Keratinocyte (primary cell): ENCODE results near the gene SDF2. TPM values are rescaled to one million over a fixed set of nuclear protein-coding genes. Genes with fewer than 3 reads are reported as not detected.

ENCODE experiments used
- DNase-seq: peaks from one replicate; pipeline ENCODE4 v3.0.0-alpha.2; 2011; ENCODE audit warnings: low read depth, missing footprints, low spot score
- FAIRE-seq: peaks from 2 replicates; lab custom pipeline; 2011; peaks lifted over from hg19 to GRCh38; lab: Jason Lieb, UNC
- H2AFZ ChIP-seq: 2 replicates; pipeline ENCODE4 v1.6.0; 2012; ENCODE audit warnings: low read length, control low read depth, inconsistent platforms; ENCODE audit not compliant: control insufficient read depth
- H3K27ac ChIP-seq: 2 replicates; pipeline ENCODE4 v1.5.1; 2011; ENCODE audit warnings: low read length; ENCODE audit not compliant: control insufficient read depth, insufficient read depth
- H3K27me3 ChIP-seq: 3 replicates; pipeline ENCODE4 v1.6.0; 2011; ENCODE audit warnings: low read length; ENCODE audit not compliant: control insufficient read depth, insufficient read depth; ENCODE audit errors: extremely low read depth
- H3K36me3 ChIP-seq, 2 experiments: 2 replicates in 1 of 2; 3 replicates in 1 of 2; pipeline ENCODE4 v1.5.1; 2011; ENCODE audit warnings: low read length in 2 of 2, mild to moderate bottlenecking in 1 of 2; ENCODE audit not compliant: control insufficient read depth in 2 of 2, insufficient read depth in 2 of 2; ENCODE audit errors: extremely low read depth in 1 of 2
- H3K4me1 ChIP-seq: 3 replicates; pipeline ENCODE4 v1.5.1; 2011; ENCODE audit warnings: low read length; ENCODE audit not compliant: control insufficient read depth, insufficient read depth; ENCODE audit errors: extremely low read depth
- H3K4me2 ChIP-seq: 3 replicates; pipeline ENCODE4 v1.6.0; 2011; ENCODE audit warnings: low read depth, low read length; ENCODE audit not compliant: control insufficient read depth, insufficient read depth; ENCODE audit errors: extremely low read depth
- H3K4me3 ChIP-seq, 3 experiments: fragments of 200-600 bp in 1 of 3; sonication (generic) in 1 of 3; 2 replicates in 2 of 3; 3 replicates in 1 of 3; pipeline ENCODE4 v1.5.1; 2011 to 2016; ENCODE audit warnings: low read length in 3 of 3, mild to moderate bottlenecking in 3 of 3, control low read depth in 2 of 3, inconsistent platforms in 1 of 3, low read depth in 1 of 3, mixed read lengths in 1 of 3, mixed run types in 1 of 3, moderate library complexity in 1 of 3; ENCODE audit not compliant: control insufficient read depth in 2 of 3, insufficient read depth in 2 of 3; ENCODE audit errors: extremely low read depth in 1 of 3
- H3K79me2 ChIP-seq: 2 replicates; pipeline ENCODE4 v1.6.0; 2012; ENCODE audit warnings: low read length; ENCODE audit not compliant: control insufficient read depth, insufficient read depth
- H3K9ac ChIP-seq: 3 replicates; pipeline ENCODE4 v1.6.0; 2011; ENCODE audit warnings: low read length; ENCODE audit not compliant: control insufficient read depth, insufficient read depth; ENCODE audit errors: extremely low read depth
- H3K9me1 ChIP-seq: 3 replicates; pipeline ENCODE4 v1.6.0; 2011; ENCODE audit warnings: low read length; ENCODE audit not compliant: control insufficient read depth, insufficient read depth; ENCODE audit errors: extremely low read depth
- H3K9me3 ChIP-seq: 2 replicates; pipeline ENCODE4 v1.5.1; 2012; ENCODE audit warnings: low read depth, low read length; ENCODE audit not compliant: control insufficient read depth
- H4K20me1 ChIP-seq: 3 replicates; pipeline ENCODE4 v1.6.0; 2011; ENCODE audit warnings: low read length; ENCODE audit not compliant: control insufficient read depth, insufficient read depth; ENCODE audit errors: extremely low read depth
- CTCF ChIP-seq, 3 experiments: IDR thresholded peaks in 1 of 3; conservative IDR thresholded peaks in 1 of 3; optimal IDR thresholded peaks in 1 of 3; 2 replicates in 2 of 3; 3 replicates in 1 of 3; pipeline versions ENCODE3 to v1.5.1; 2011; ENCODE audit warnings: low read length in 3 of 3, mild to moderate bottlenecking in 3 of 3, moderate library complexity in 2 of 3, control low read depth in 1 of 3, inconsistent platforms in 1 of 3; ENCODE audit not compliant: insufficient read depth in 2 of 3; ENCODE audit errors: extremely low read depth in 1 of 3
- EZH2 ChIP-seq: IDR thresholded peaks from one replicate; pipeline ENCODE4 v1.6.1; 2012; ENCODE audit warnings: inconsistent platforms, mild to moderate bottlenecking, low read length, moderate library complexity
- dilution Hi-C: fragments of 300-500 bp; cut with MboI; formaldehyde crosslinking; loops from one replicate; pipeline ENCODE4 v1.7.0; 2020; ENCODE audit warnings: low sequenced_read_pairs; ENCODE audit not compliant: extremely low pct_ligation_motif_present
- polyA minus RNA-seq, 3 experiments: library from RNA; depleted of rRNA, polyadenylated mRNA; stranded (reverse); fragments of >200 nt; gene quantifications; 1 replicate in 1 of 3; 2 replicates in 1 of 3; 3 replicates in 1 of 3; pipeline ENCODE4 v1.2.3, GENCODE V29; 2011
- polyA plus RNA-seq, 5 experiments: library from polyadenylated mRNA; depleted of rRNA in 3 of 5; stranded (reverse) in 3 of 5; stranded (forward) in 1 of 5; unstranded in 1 of 5; fragments of >200 nt; gene quantifications; 1 replicate in 1 of 5; 2 replicates in 3 of 5; 3 replicates in 1 of 5; pipeline versions ENCODE4 v1.2.1 to v1.2.3, GENCODE V29; 2011 to 2012; ENCODE audit warnings: missing spikeins in 2 of 5, low read depth in 1 of 5, low replicate concordance in 1 of 5

The SDF2 gene
- 61.5 to 86.8 TPM (median 68.0 TPM) in 3 replicates for polyA plus RNA-seq
- polyA plus RNA-seq (2011; ENCODE audit: low read depth): 22.2 TPM
- polyA plus RNA-seq (2011; cell fraction: cytosol; rRNA removed): 52.3 and 76.9 TPM in 2 replicates
- 116 and 122 TPM in 2 replicates for polyA plus RNA-seq (2011; cell fraction: nucleus; rRNA removed)
- 51.2 and 60.4 TPM in 2 replicates for polyA plus RNA-seq (2012; ENCODE audit: low replicate concordance)
- 33.7 to 60.5 TPM (median 46.5 TPM) in 3 replicates for polyA minus RNA-seq
- polyA minus RNA-seq (2011; cell fraction: cytosol; rRNA and poly(A)+ RNA removed): 37.6 TPM
- 22.3 and 39.9 TPM in 2 replicates for polyA minus RNA-seq (2011; cell fraction: nucleus; rRNA and poly(A)+ RNA removed)

- H3K9me3 ChIP-seq: no peaks in the 10 kb centered on the region
- H3K4me2 ChIP-seq: peak within 1 kb of the TSS; percentile 99
- no peak for TF ChIP-seq CTCF (optimal IDR thresholded peaks at IDR 0.05 in 1 of 3, IDR thresholded peaks at IDR 0.05 in 1 of 3, conservative IDR thresholded peaks at IDR 0.05 in 1 of 3; ENCODE audit: extremely low read depth in 1 of 3, insufficient read depth in 2 of 3, low read length in 3 of 3)
- no peak for TF ChIP-seq EZH2
- peaks cover 4 to 5% of the 10 kb centered on the region in 2 experiments for H3K36me3 ChIP-seq
- peak within 1 kb of the TSS; percentile 93 for H3K27ac ChIP-seq
- H3K4me1 ChIP-seq: peaks cover 19% of the 10 kb centered on the region
- no peak for FAIRE-seq
- no peaks in the 10 kb centered on the region for H4K20me1 ChIP-seq
- H2AFZ ChIP-seq: peak within 1 kb of the TSS; percentile 85
- no peaks in the 10 kb centered on the region for H3K27me3 ChIP-seq
- H3K4me3 ChIP-seq: peak within 1 kb of the TSS; percentile 53 to 93 (median 78)
- H3K79me2 ChIP-seq: peaks cover 83% of the 10 kb centered on the region
- H3K9ac ChIP-seq: peak within 1 kb of the TSS; percentile 96
- H3K9me1 ChIP-seq: no peaks in the 10 kb centered on the region
- no peak for DNase-seq
- dilution Hi-C loops: no loop called here
Measured at GRCh38 chr17:28661635-28662526, at the start of gene SDF2, which contains the start of gene SUPT6H. TSS of gene SDF2 (minus strand) at chr17:28661906. CDS start at chr17:28661876, 30 bp downstream. TSS of gene SUPT6H (plus strand) at chr17:28662205. CDS start at chr17:28673402, 11,197 bp downstream.

GRCh38 chr17:28710861-28711722 is 49.4 kb upstream of the SDF2 start:
- peak overlapping the region; percentile 87 for H2AFZ ChIP-seq
- H3K79me2 ChIP-seq: peaks cover 6% of the 10 kb centered on the region
- no peak for DNase-seq
- H3K27ac ChIP-seq: peak overlapping the region; percentile 71
- dilution Hi-C loops: no loop called here
- peaks cover 2% of the 10 kb centered on the region for H4K20me1 ChIP-seq
- peak overlapping the region; percentile 50 to 73 (median 67) for H3K4me3 ChIP-seq
- peak overlapping the region; percentile 94 for H3K4me2 ChIP-seq
- no peak for TF ChIP-seq EZH2
- TF ChIP-seq CTCF (optimal IDR thresholded peaks at IDR 0.05 in 1 of 3, IDR thresholded peaks at IDR 0.05 in 1 of 3, conservative IDR thresholded peaks at IDR 0.05 in 1 of 3; ENCODE audit: extremely low read depth in 1 of 3, insufficient read depth in 2 of 3, low read length in 3 of 3): no peak
- H3K4me1 ChIP-seq: peaks cover 9% of the 10 kb centered on the region
- peak overlapping the region; percentile 76 for H3K9ac ChIP-seq
- H3K27me3 ChIP-seq: no peaks in the 10 kb centered on the region
- H3K36me3 ChIP-seq: peaks cover 16 to 32% of the 10 kb centered on the region in 2 experiments
- FAIRE-seq: no peak
- no peaks in the 10 kb centered on the region for H3K9me3 ChIP-seq
- no peaks in the 10 kb centered on the region for H3K9me1 ChIP-seq
